Neuronal stem cell (in vitro differentiated cells): ENCODE measurements around the gene GYS1.

Experiments
- DNase-seq: peaks from one replicate; pipeline ENCODE4 v3.0.0-alpha.2; 2013; ENCODE audit warnings: low spot score
- H2AFZ ChIP-seq: one replicate; pipeline ENCODE4 v1.6.1; 2013; ENCODE audit warnings: mild to moderate bottlenecking, low read length, inconsistent platforms
- H2AK5ac ChIP-seq: 2 replicates; pipeline ENCODE4 v1.6.1; 2013; ENCODE audit warnings: low read depth, mild to moderate bottlenecking, inconsistent platforms, low read length, moderate library complexity, mixed read lengths
- H2BK120ac ChIP-seq: 2 replicates; pipeline ENCODE4 v1.6.1; 2013; ENCODE audit warnings: low read depth, mild to moderate bottlenecking, inconsistent platforms, low read length, moderate library complexity, mixed read lengths
- H2BK12ac ChIP-seq: one replicate; pipeline ENCODE4 v1.6.1; 2013; ENCODE audit warnings: low read length, inconsistent platforms
- H2BK15ac ChIP-seq: 2 replicates; pipeline ENCODE4 v1.6.1; 2013; ENCODE audit warnings: mild to moderate bottlenecking, low read length, inconsistent platforms, mixed read lengths
- H2BK5ac ChIP-seq: one replicate; pipeline ENCODE4 v1.6.1; 2013; ENCODE audit warnings: inconsistent platforms, mild to moderate bottlenecking, low read length, moderate library complexity
- H3K14ac ChIP-seq: one replicate; pipeline ENCODE4 v1.6.1; 2013; ENCODE audit warnings: low read length, inconsistent platforms
- H3K18ac ChIP-seq: 2 replicates; pipeline ENCODE4 v1.6.1; 2013; ENCODE audit warnings: low read length, inconsistent platforms
- H3K23ac ChIP-seq: 2 replicates; pipeline ENCODE4 v1.6.1; 2013; ENCODE audit warnings: low read depth, mild to moderate bottlenecking, mixed read lengths, low read length, inconsistent platforms; ENCODE audit not compliant: poor library complexity
- H3K27ac ChIP-seq: replicated peaks from 3 replicates; pipeline ENCODE4 v1.5.1; 2013; ENCODE audit warnings: low read length, inconsistent platforms
- H3K27me3 ChIP-seq, 3 experiments: 2 replicates each; pipeline ENCODE4 v1.6.1; 2013; ENCODE audit warnings: low read length in 3 of 3, mild to moderate bottlenecking in 2 of 3, inconsistent platforms in 1 of 3, low read depth in 1 of 3, mixed read lengths in 1 of 3, moderate library complexity in 1 of 3; ENCODE audit not compliant: control insufficient read depth in 3 of 3, insufficient read depth in 3 of 3
- H3K36me3 ChIP-seq, 2 donors: replicated peaks in 1 of 2; 2 replicates each; pipeline ENCODE4 v1.6.1; 2013; ENCODE audit warnings: low read length in 2 of 2; ENCODE audit not compliant: control insufficient read depth in 2 of 2, insufficient read depth in 2 of 2
- H3K4ac ChIP-seq: 2 replicates; pipeline ENCODE4 v1.6.1; 2013; ENCODE audit warnings: inconsistent platforms, mild to moderate bottlenecking, low read length, moderate library complexity
- H3K4me1 ChIP-seq, 2 donors: 1 replicate in 1 of 2; 2 replicates in 1 of 2; pipeline ENCODE4 v1.6.1; 2013; ENCODE audit warnings: low read length in 2 of 2, low read depth in 1 of 2; ENCODE audit not compliant: control insufficient read depth in 2 of 2, insufficient read depth in 1 of 2
- H3K4me2 ChIP-seq: one replicate; pipeline ENCODE4 v1.6.1; 2013; ENCODE audit warnings: mild to moderate bottlenecking, low read length, inconsistent platforms; ENCODE audit not compliant: insufficient read depth, poor library complexity, severe bottlenecking
- H3K4me3 ChIP-seq, 2 donors: 2 replicates each; pipeline ENCODE4 v1.5.1; 2013; ENCODE audit warnings: low read length in 2 of 2, mild to moderate bottlenecking in 2 of 2, inconsistent platforms in 1 of 2, moderate library complexity in 1 of 2
- H3K79me1 ChIP-seq: one replicate; pipeline ENCODE4 v1.6.1; 2013; ENCODE audit warnings: low read depth, mild to moderate bottlenecking, inconsistent platforms, low read length, moderate library complexity
- H3K9ac ChIP-seq: one replicate; pipeline ENCODE4 v1.6.1; 2013; ENCODE audit warnings: mild to moderate bottlenecking, low read depth, low read length, inconsistent platforms; ENCODE audit not compliant: poor library complexity
- H3K9me3 ChIP-seq, 2 donors: replicated peaks in 1 of 2; 2 replicates each; pipeline versions ENCODE3 to v1.6.1; 2013; ENCODE audit warnings: low read length in 2 of 2, mild to moderate bottlenecking in 2 of 2, inconsistent platforms in 1 of 2, low read depth in 1 of 2, mixed read lengths in 1 of 2, moderate library complexity in 1 of 2; ENCODE audit not compliant: control insufficient read depth in 2 of 2, insufficient read depth in 1 of 2
- H4K8ac ChIP-seq: one replicate; pipeline ENCODE4 v1.6.1; 2013; ENCODE audit warnings: low read depth, mild to moderate bottlenecking, inconsistent platforms, low read length, moderate library complexity
- H4K91ac ChIP-seq: one replicate; pipeline ENCODE4 v1.6.1; 2013; ENCODE audit warnings: low read length, low read depth, mild to moderate bottlenecking, inconsistent platforms; ENCODE audit not compliant: poor library complexity
- WGBS, 2 donors: extraction: QIAGEN DNeasy Blood & Tissue Kit; methylation state at CpG; one replicate each; pipeline ENCODE4 v1.1.7; 2013; ENCODE audit warnings: missing lambda C conversion rate in 2 of 2, mixed read lengths in 1 of 2; ENCODE audit not compliant: insufficient read length in 2 of 2, insufficient replicate concordance in 1 of 2; ENCODE audit errors: extremely low coverage in 2 of 2; 5-methylcytosine and 5-hydroxymethylcytosine counted together

GYS1 gene

DNA sequence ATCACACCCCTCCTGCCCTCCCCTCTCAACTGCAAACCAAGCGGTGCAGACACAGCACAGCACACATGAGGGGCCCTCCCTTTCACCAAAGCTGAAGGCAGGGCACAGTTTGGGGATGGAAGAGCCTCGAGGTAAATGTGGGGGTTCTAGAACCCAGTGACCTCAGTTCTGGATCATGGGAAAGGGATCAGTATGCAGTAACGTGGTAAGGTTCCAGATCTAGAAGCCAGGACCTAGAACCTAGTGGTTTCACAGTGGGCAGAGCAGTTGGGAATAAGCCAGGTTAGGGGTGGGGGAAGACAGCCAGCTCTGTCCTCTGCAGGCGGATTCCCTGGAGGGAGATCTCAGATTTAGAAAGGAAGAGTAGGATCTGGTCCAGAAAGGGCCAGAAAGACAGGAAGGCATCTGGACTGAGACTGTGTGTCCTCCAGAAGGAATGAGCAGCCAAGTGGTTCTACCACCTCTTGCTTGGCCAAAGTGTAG is 24.9 kb downstream of the GYS1 start:
- Histone ChIP-seq H4K8ac (no peak overlapping the region), H2AFZ (no peak overlapping the region), H3K18ac (no peak overlapping the region), H2BK5ac (no peak overlapping the region), H2BK120ac (no peak overlapping the region), H3K4ac (no peak overlapping the region), H3K79me1 (peaks cover 3% of the 10 kb centered on the region), H3K27me3 (no peaks in the 10 kb centered on the region), H4K91ac (no peak overlapping the region), H3K36me3 (peaks cover 25 to 61% of the 10 kb centered on the region in 2 donors), H3K23ac (peak overlapping the region; percentile 75), H2BK12ac (no peak overlapping the region), H3K9me3 (peaks cover 0 to 8% of the 10 kb centered on the region in 2 donors), H3K9ac (no peak overlapping the region), H3K4me1 (peaks cover 14% of the 10 kb centered on the region in 2 donors), H2AK5ac (no peak overlapping the region), H3K27ac (no peak overlapping the region), H2BK15ac (no peak overlapping the region), H3K4me3 (no peak overlapping the region), H3K14ac (no peak overlapping the region), H3K4me2 (no peak overlapping the region)
- no peak for DNase-seq
- WGBS, 2 donors = no CpG with 5 or more reads among the region's 4 CpGs

DNA sequence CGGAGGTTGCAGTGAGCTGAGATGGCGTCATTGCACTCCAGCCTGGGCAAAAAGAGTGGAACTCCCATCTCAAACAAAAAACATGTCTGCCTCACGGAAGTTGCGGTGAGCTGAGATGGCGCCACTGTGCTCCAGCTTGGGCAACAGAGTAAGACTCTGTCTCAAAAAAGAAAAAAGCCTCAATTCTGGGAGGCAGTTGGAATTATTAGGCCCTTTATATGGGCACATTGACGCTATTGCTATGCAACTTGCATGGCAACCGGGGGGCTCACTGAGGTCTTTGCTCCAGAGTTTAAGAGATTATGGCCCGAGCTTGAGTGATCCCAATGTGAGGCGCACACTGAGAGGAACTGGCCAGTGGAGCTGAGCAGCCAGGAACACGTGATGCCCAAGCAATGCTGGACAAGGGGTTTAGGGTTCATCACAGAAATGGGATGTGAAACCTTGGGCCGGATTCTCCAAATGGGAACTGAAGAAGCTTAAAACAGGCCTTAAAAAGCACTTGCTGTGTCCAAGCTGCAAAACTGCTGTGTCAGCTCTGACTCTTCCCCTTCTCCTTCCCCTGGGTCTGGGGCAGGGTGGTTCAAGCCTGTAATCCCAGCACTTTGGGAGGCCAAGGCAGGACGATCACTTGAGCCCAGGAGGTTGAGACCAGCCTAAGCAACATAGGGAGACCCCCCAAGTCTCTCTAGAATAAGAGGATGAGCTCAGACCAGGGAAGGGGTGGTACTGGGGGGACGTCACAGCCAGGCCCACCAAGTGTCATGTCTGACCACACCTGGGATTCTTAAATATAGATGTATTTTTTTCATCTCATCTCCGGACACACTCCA is 25.5 kb downstream of the GYS1 start:
- no peak overlapping the region for H2AK5ac ChIP-seq
- peaks cover 3% of the 10 kb centered on the region for H3K79me1 ChIP-seq
- H3K23ac ChIP-seq = peak overlapping the region; percentile 75
- H2AFZ ChIP-seq = no peak overlapping the region
- no peak overlapping the region for H3K14ac ChIP-seq
- no peak overlapping the region for H2BK12ac ChIP-seq
- no peak overlapping the region for H3K18ac ChIP-seq
- peaks cover 0 to 8% of the 10 kb centered on the region in 2 donors for H3K9me3 ChIP-seq
- H4K91ac ChIP-seq = no peak overlapping the region
- H3K4me2 ChIP-seq = no peak overlapping the region
- H2BK5ac ChIP-seq = no peak overlapping the region
- no peak overlapping the region for H3K4ac ChIP-seq
- no CpG with 5 or more reads among the region's 14 CpGs for WGBS, 2 donors
- H2BK15ac ChIP-seq = no peak overlapping the region
- peak overlapping the region; percentile 51 for H3K9ac ChIP-seq
- H4K8ac ChIP-seq = no peak overlapping the region
- no peak overlapping the region for H2BK120ac ChIP-seq
- H3K27me3 ChIP-seq = no peaks in the 10 kb centered on the region
- H3K4me3 ChIP-seq = no peak overlapping the region
- H3K4me1 ChIP-seq = peaks cover 17 to 18% of the 10 kb centered on the region in 2 donors
- no peak for DNase-seq
- H3K27ac ChIP-seq = peak overlapping the region; percentile 6
- peaks cover 23 to 55% of the 10 kb centered on the region in 2 donors for H3K36me3 ChIP-seq

DNA sequence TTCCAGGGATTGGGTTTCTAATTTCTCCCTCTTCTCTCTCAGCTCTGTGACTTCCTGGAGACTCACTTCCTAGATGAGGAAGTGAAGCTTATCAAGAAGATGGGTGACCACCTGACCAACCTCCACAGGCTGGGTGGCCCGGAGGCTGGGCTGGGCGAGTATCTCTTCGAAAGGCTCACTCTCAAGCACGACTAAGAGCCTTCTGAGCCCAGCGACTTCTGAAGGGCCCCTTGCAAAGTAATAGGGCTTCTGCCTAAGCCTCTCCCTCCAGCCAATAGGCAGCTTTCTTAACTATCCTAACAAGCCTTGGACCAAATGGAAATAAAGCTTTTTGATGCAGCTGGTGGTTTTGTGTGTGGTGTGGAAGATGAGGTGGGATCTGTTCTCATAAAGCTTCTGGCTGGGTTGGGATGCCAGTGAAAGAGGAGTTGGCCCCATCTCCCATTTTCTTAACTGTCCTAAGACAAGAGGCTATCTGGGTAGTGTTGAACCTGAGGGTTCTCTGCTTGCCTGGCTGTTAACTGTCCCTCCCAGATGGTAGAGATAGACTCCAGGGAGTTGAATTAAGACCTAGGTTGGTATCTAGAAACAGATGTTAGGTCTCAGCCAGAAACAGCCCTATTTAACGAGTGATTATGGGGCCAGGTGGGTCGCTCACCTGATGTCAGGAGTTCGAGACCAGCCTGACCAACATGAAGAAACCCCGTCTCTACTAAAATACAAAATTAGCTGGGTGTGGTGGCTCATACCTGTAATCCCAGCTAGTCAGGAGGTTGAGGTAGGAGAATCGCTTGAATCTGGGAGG is 26.4 kb downstream of the GYS1 start:
- Histone ChIP-seq H3K9me3 (peaks cover 0 to 8% of the 10 kb centered on the region in 2 donors), H3K79me1 (peaks cover 3% of the 10 kb centered on the region), H2BK120ac (no peak overlapping the region), H3K14ac (no peak overlapping the region), H3K27me3 (no peaks in the 10 kb centered on the region), H3K36me3 (peaks cover 23 to 52% of the 10 kb centered on the region in 2 donors), H2AK5ac (no peak overlapping the region), H4K8ac (no peak overlapping the region), H3K27ac (no peak overlapping the region), H2BK12ac (no peak overlapping the region), H3K9ac (no peak overlapping the region), H3K23ac (no peak overlapping the region), H3K4me3 (peak overlapping the region; percentile 63 to 95), H4K91ac (no peak overlapping the region), H2AFZ (no peak overlapping the region), H3K4me2 (peak overlapping the region; percentile 26), H3K18ac (no peak overlapping the region), H3K4ac (no peak overlapping the region), H2BK15ac (no peak overlapping the region), H3K4me1 (peaks cover 17 to 25% of the 10 kb centered on the region in 2 donors), H2BK5ac (no peak overlapping the region)
- no peak for DNase-seq
- WGBS, 2 donors = no CpG with 5 or more reads among the region's 10 CpGs
